ENCODE measurements around the gene ZNRD2.

Gene ZNRD2

DNA sequence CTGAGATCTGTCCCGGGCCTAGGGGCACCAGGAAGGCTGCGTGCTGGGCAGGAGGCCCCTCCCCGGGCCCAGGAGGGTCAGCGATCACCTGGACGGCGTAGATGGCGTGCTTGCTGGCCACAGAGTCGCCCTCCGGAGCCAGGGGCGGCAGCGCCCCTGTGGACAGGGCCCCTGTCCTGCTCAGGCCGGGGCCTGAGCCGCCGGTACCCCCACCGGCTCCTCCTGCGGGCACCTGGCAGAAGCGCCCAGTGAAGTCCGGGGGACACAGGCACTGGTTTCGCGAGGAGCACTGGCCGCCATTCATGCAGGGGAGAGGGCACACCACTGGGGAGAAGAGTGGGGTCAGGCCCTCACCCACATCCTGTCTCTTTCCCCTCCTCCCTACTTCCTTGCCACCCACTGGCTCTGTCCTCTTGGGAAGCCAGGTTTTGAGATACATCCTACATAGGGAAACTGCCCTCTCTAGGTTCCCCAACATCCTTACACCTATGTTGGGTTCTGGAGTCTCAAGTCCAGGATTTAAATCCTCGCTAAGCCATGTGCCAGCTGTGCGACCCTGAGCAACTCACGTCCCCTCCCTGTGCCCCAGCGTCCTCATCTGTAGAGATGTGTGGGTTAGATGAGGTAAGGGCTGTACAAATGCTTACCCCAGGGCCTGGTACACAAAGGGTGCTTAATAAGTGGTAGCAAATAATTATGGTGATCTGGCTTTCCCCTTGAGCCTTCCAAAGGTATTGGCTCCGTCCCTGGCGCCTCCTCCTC, 16.0 kb upstream of the ZNRD2 start:
- no peak overlapping the region for H3K4me3 ChIP-seq (ENCODE audit: low read depth, low read length)
- ChIA-PET CTCF (interaction anchor here (0.5 to 4.3 kb wide), 2 partner anchors 12 to 137 kb away, joined by 5 to 53 read pairs; no protein-coding TSS in a partner anchor), POLR2A (no interaction called here)
- no peaks in the 10 kb centered on the region for H3K9me3 ChIP-seq (ENCODE audit: control insufficient read depth, insufficient read depth, low read depth, low read length)
- no peak overlapping the region for H3K27ac ChIP-seq (ENCODE audit: extremely low read depth, low read depth, low read length)
- H3K36me3 ChIP-seq (ENCODE audit: control insufficient read depth in 2 of 2, insufficient read depth in 1 of 2, low read length in 2 of 2) = peaks cover 5 to 33% of the 10 kb centered on the region in 2 experiments; a peak in 2 of 3 replicates
- TF ChIP-seq ZNF423 (tag by site-specific recombination; IDR thresholded peaks at IDR 0.05) = no peak
- 0 out of 2 replicates have a peak, but pooled peaks have one; percentile 7 for TF ChIP-seq EGR2 (tag by site-specific recombination; IDR thresholded peaks at IDR 0.05; ENCODE audit: low read depth)
- H3K4me1 ChIP-seq (ENCODE audit: control insufficient read depth, insufficient read depth, low read length) = peaks cover 8% of the 10 kb centered on the region

DNA sequence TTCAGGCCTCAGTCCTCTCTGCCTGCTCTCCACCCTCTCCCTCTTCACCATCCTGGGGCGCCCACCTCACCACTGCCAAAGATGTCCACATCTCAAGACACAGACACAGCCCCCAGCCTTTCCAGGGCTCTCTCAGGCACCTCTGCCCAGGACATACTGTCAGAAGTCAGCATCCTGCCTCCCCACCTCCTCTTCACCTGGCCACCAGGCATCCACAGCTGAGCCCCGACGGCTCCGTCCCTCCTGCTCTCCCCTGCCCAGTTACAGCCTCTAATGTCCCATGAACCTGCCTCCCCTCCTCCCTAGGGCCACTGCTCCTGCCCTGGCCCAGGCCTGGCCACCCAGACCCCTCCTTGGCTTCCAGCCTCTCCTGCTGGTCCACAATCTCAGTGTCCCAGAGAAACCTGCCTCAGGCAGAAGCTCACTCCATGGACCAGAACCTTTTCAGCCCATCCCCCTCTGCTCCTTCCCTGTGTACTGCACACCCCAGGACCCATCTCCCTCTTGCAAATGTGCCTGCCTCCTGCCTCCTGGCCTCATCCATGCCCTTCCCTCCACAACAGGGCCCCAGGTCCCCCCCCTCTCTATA, 15.3 kb upstream of the ZNRD2 start:
- H3K4me1 ChIP-seq (ENCODE audit: control insufficient read depth, insufficient read depth, low read length) = peaks cover 13% of the 10 kb centered on the region
- no peak overlapping the region for H3K27ac ChIP-seq (ENCODE audit: extremely low read depth, low read depth, low read length)
- H3K4me3 ChIP-seq (ENCODE audit: low read depth, low read length) = no peak overlapping the region

DNA sequence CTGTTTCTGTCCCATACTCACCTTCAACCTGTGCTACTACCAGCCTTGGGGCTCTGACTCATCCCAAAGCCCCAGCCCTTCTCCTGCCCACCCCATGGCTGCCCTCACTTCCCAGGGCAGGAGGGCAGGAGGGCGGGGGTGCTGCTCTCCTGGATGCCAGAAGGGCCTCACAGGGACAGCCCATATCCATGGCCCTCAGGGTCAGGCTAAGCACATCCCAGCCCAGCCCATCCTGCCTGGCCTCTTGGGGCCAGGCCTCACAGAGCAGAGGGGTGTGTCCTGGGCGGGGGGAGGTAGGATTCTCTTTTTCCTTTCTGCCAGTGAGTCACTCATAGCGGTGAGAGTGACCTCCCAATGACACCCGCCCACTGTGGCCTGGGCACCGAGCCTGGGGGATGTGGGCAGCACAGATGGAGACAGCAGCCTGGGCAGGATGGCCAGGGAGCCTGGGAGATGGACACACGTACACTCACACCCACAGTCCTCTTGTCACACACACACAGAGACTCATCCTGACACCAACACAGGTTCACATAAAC, 14.5 kb upstream of the ZNRD2 start:
- CTCF ChIA-PET = interaction anchor here (0.6 to 1.8 kb wide), 7 partner anchors 15 to 333 kb away, joined by 3 to 8 read pairs (median 4); partner anchors contain the start of genes FAM89B and FIBP
- Histone ChIP-seq H3K4me1 (ENCODE audit: control insufficient read depth, insufficient read depth, low read length) (peaks cover 19% of the 10 kb centered on the region), H3K36me3 (ENCODE audit: control insufficient read depth in 2 of 2, insufficient read depth in 1 of 2, low read length in 2 of 2) (peaks cover 0 to 28% of the 10 kb centered on the region in 2 experiments; a peak in 2 of 3 replicates), H3K4me3 (ENCODE audit: low read depth, low read length) (no peak overlapping the region), H3K27ac (ENCODE audit: extremely low read depth, low read depth, low read length) (no peak overlapping the region), H3K9me3 (ENCODE audit: control insufficient read depth, insufficient read depth, low read depth, low read length) (no peaks in the 10 kb centered on the region)
- POLR2A ChIA-PET = no interaction called here
- no peak for TF ChIP-seq ZNF658 (tag by site-specific recombination; IDR thresholded peaks at IDR 0.05)
- TF ChIP-seq, protein P1, sequence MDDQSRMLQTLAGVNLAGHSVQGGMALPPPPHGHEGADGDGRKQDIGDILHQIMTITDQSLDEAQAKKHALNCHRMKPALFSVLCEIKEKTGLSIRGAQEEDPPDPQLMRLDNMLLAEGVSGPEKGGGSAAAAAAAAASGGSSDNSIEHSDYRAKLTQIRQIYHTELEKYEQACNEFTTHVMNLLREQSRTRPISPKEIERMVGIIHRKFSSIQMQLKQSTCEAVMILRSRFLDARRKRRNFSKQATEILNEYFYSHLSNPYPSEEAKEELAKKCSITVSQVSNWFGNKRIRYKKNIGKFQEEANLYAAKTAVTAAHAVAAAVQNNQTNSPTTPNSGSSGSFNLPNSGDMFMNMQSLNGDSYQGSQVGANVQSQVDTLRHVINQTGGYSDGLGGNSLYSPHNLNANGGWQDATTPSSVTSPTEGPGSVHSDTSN (CRISPR knock-in tag; IDR thresholded peaks at IDR 0.05) = no peak
- no peak for TF ChIP-seq HOXA7 (CRISPR knock-in tag; IDR thresholded peaks at IDR 0.05; ENCODE audit: borderline replicate concordance)
- TF ChIP-seq GLIS2 (tag by site-specific recombination; IDR thresholded peaks at IDR 0.05) = peak; percentile 37
- TF ChIP-seq ZNF404 (tag by site-specific recombination; IDR thresholded peaks at IDR 0.05) = no peak
- no peak for TF ChIP-seq ZFP69B (tag by site-specific recombination; IDR thresholded peaks at IDR 0.05)
- TF ChIP-seq PRDM1 (tag by site-specific recombination; IDR thresholded peaks at IDR 0.05) = peak; percentile 38; the same call in 1 of the 2 replicates
- 0 out of 2 replicates have a peak, but pooled peaks have one; percentile 20 for TF ChIP-seq SP7 (tag by site-specific recombination; IDR thresholded peaks at IDR 0.05)
- TF ChIP-seq, protein P2, sequence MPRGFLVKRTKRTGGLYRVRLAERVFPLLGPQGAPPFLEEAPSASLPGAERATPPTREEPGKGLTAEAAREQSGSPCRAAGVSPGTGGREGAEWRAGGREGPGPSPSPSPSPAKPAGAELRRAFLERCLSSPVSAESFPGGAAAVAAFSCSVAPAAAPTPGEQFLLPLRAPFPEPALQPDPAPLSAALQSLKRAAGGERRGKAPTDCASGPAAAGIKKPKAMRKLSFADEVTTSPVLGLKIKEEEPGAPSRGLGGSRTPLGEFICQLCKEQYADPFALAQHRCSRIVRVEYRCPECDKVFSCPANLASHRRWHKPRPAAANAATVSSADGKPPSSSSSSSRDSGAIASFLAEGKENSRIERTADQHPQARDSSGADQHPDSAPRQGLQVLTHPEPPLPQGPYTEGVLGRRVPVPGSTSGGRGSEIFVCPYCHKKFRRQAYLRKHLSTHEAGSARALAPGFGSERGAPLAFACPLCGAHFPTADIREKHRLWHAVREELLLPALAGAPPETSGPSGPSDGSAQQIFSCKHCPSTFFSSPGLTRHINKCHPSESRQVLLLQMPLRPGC (tag by site-specific recombination; IDR thresholded peaks at IDR 0.05) = 0 out of 2 replicates have a peak, but pooled peaks have one; percentile 6
- no peak for TF ChIP-seq ZNF175 (tag by site-specific recombination; IDR thresholded peaks at IDR 0.05)
- no peak for TF ChIP-seq ZNF112 (tag by site-specific recombination; IDR thresholded peaks at IDR 0.05)
- peak; percentile 61 for TF ChIP-seq KLF9 (tag by site-specific recombination; IDR thresholded peaks at IDR 0.05; ENCODE audit: low read depth)
- peak; percentile 93 for TF ChIP-seq KLF1 (tag by site-specific recombination; IDR thresholded peaks at IDR 0.05)
- 0 out of 2 replicates have a peak, but pooled peaks have one; percentile 30 for TF ChIP-seq SP2 (tag by site-specific recombination; IDR thresholded peaks at IDR 0.05)
- TF ChIP-seq GLIS1 (tag by site-specific recombination; IDR thresholded peaks at IDR 0.05) = peak; percentile 58; the same call in 1 of the 2 replicates
- TF ChIP-seq ZNF239 (tag by site-specific recombination; IDR thresholded peaks at IDR 0.05) = no peak

More for the DNA sequence above, 15.3 kb upstream of the ZNRD2 start:
- Histone ChIP-seq H3K9me3 (ENCODE audit: control insufficient read depth, insufficient read depth, low read depth, low read length) (no peaks in the 10 kb centered on the region), H3K36me3 (ENCODE audit: control insufficient read depth in 2 of 2, insufficient read depth in 1 of 2, low read length in 2 of 2) (peaks cover 2 to 30% of the 10 kb centered on the region in 2 experiments; a peak in 2 of 3 replicates)
- ChIA-PET CTCF (interaction anchor here (0.5 to 1.0 kb wide), 7 partner anchors 14 to 1458 kb away, joined by 3 to 5 read pairs (median 4); partner anchors contain the start of genes FAM89B and FIBP), POLR2A (no interaction called here)
- TF ChIP-seq GFI1B (tag by site-specific recombination; IDR thresholded peaks at IDR 0.05) (no peak), ZBTB17 (tag by site-specific recombination; IDR thresholded peaks at IDR 0.05) (peak; percentile 58), MYNN (tag by site-specific recombination; IDR thresholded peaks at IDR 0.05; ENCODE audit: borderline replicate concordance) (no peak), ZNF549 (tag by site-specific recombination; IDR thresholded peaks at IDR 0.05) (no peak)
- TF ChIP-seq, protein P3, sequence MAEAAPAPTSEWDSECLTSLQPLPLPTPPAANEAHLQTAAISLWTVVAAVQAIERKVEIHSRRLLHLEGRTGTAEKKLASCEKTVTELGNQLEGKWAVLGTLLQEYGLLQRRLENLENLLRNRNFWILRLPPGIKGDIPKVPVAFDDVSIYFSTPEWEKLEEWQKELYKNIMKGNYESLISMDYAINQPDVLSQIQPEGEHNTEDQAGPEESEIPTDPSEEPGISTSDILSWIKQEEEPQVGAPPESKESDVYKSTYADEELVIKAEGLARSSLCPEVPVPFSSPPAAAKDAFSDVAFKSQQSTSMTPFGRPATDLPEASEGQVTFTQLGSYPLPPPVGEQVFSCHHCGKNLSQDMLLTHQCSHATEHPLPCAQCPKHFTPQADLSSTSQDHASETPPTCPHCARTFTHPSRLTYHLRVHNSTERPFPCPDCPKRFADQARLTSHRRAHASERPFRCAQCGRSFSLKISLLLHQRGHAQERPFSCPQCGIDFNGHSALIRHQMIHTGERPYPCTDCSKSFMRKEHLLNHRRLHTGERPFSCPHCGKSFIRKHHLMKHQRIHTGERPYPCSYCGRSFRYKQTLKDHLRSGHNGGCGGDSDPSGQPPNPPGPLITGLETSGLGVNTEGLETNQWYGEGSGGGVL (tag by site-specific recombination; IDR thresholded peaks at IDR 0.05) = peak; percentile 62
- TF ChIP-seq, protein P4, sequence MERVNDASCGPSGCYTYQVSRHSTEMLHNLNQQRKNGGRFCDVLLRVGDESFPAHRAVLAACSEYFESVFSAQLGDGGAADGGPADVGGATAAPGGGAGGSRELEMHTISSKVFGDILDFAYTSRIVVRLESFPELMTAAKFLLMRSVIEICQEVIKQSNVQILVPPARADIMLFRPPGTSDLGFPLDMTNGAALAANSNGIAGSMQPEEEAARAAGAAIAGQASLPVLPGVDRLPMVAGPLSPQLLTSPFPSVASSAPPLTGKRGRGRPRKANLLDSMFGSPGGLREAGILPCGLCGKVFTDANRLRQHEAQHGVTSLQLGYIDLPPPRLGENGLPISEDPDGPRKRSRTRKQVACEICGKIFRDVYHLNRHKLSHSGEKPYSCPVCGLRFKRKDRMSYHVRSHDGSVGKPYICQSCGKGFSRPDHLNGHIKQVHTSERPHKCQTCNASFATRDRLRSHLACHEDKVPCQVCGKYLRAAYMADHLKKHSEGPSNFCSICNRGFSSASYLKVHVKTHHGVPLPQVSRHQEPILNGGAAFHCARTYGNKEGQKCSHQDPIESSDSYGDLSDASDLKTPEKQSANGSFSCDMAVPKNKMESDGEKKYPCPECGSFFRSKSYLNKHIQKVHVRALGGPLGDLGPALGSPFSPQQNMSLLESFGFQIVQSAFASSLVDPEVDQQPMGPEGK (tag by site-specific recombination; IDR thresholded peaks at IDR 0.05) = 0 out of 2 replicates have a peak, but pooled peaks have one; percentile 22
